Activated T-helper 1 cell treated with anti-CD3 and anti-CD28 coated beads, Interleukin-2, amount 50 U/mL, for 16 hours (primary cell): Measurements from ENCODE around the gene ING2.
"Not testable (repeated sequence)": the region's sequence is repeated elsewhere in the genome, so short reads cannot be mapped to it uniquely, and the experiment has no call there.

Experiments
- DNase-seq, 2 donors: peaks; one replicate each; pipeline ENCODE4 v3.0.0-alpha.2; 2020; ENCODE audit warnings: low read depth in 1 of 2, low spot score in 1 of 2

The ING2 gene

DNA sequence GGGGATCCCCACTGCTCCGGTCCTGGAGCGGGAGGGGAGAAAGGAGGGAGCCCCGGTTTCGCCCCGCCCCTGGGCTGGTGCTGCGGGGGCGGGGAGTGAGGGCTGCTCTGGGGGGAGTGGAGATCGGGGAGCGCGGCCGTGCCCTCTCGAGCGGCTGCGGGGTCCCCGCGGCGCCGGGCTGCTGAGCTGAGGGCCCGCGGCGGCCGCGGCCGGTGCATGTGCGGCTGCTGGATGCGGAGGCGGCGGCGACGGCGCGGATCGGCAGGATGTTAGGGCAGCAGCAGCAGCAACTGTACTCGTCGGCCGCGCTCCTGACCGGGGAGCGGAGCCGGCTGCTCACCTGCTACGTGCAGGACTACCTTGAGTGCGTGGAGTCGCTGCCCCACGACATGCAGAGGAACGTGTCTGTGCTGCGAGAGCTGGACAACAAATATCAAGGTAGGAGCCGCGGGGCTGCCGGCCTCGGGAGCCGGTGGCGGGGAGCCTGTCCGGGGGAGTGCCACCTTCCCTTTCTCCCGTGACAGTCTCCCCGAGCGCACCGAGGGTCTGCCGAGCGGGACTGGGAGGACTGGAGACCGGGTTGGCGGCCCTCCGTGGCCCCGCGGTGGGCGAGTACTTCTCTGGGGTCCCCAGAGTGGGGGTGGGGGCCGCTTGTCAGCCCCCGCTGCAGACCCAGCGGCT is at the start of gene ING2:
TSS of gene ING2 (plus strand) at position 129 of the 681 bp plus-strand sequence. CDS start at position 267, 138 bp downstream.
- DNase-seq = no peak

DNA sequence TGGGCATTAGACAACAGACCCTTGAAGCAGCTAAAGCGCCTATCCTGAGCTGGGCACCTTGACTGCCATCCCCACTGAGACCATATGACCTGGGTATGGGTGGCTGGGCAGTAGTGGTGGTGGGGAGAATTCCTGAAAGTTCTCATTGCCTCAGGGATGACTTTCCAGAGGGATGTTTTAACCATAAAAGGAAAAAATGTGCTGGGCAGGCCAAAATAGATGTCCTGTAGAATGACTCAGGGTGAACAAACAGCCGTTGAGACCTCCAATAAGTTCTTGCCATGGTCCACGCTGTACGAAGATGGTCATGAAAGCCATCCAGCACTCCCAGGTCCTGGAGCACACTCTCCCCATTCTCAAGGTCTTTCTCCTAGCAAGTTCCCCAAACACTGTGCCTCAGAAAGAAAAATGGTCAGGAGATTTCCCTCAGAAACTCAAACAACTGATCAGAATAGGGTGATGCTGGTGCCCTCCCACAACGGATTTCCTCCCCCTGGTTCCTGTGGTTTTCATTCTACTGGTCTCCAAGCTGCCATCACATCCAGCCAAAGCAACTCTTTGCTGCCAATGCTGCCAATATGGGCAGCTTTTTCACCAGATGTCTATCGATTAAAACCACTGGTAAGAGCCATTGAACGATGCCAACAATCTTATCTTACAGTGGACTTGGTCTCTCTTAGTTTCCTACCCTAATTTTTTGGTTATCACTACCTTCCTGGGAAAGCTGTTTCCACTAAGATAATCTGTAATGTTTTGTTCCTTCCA is 49.2 kb upstream of the ING2 start:
- DNase-seq = no peak

- no peak for DNase-seq
Measured at GRCh38 chr4:183458005-183458404, 46.9 kb upstream of the ING2 start.

DNA sequence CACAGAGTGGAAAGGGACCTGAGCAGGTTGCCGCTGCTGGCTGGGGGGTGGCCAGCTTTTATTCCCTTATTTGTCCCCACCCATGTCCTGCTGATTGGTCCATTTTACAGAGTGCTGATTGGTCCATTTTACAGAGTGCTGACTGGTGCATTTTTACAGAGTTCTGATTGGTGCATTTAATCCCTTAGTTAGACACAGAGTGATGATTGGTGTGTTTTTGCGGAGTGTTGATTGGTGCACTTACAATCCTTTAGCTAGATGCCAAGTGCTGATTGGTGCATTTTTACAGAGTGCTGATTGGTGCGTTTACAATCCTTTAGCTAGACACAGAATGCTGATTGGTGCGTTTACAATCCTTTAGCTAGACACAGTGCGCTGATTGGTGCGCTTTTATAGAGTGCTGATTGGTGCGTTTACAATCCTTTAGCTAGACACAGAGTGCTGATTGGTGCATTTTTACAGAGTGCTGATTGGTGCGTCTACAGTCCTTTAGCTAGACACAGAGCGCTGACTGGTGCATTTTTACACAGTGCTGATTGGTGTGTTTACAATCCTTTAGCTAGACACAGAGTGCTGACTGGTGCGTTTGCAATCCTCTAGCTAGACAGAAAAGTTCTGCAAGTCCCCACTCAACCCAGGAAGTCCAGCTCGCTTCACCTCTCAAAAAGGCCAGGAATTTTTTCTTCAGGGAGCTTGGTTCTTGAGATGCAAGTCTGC is 40.8 kb upstream of the ING2 start:
- DNase-seq = not testable (repeated sequence)

- DNase-seq = not testable (repeated sequence)
Measured at GRCh38 chr4:183465879-183466278, 39.0 kb upstream of the ING2 start.

GRCh38 chr4:183467246-183467645 is 37.6 kb upstream of the ING2 start:
- no peak for DNase-seq

DNA sequence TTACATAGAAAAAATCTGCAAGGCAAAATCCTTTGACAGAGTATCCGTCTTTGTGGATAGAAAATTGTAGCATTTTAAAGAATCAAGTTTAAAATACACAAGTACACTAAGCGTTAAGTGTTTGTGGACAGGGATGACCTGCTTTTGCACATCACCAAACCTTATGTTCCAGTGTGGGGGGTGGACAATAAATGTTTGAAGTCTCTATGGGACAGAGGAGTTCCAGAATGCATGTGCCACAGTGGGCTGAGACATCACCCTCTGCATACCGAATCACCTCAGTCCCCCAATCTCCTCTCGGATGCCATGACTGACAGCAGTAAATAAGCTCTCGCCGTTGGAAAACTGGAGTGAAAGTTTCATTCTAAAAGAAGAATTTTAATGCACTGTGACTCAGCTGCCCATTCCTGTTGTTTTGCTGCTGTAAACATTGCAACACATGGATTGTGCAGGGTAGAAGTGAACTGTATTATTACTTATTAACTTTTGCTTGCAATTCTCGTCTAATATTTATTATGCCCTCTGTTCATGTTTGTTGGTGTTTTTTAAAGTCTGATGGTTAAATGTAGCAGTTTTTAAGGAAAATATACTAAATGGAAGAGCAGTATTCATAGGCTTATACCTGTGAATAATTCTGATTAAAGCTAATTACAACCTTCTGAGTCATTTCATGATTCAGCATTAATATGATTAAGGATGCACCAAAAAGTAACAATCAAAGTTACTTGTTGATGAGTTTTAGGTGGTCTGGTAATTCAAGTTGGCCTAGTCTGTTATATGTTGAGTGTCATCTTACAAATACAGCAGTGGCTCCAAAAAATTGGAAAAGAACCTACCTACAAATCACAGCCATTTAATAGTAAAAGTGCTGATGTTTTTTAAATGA is 36.4 kb upstream of the ING2 start:
- no peak for DNase-seq

DNA sequence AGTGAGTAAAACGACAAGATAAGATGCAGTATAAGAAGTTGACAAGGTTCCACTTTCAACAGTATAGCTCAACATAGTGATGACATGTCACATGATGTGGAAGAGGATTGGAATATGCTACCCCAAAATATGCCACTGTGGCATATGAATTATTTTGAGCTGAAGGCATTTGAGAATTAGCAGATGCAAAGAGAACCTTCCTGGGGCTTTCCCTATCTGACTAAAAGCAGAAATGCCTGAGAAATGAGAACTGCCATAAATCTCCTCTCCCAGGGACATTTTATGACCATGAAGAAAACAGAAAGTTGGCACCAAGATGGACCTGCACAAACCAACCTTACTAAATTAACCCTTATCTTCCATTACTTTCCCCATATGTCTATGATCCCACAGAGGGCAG is 35.6 kb upstream of the ING2 start:
- no peak for DNase-seq

- no peak for DNase-seq
Measured at GRCh38 chr4:183469936-183470335, 34.9 kb upstream of the ING2 start.

DNA sequence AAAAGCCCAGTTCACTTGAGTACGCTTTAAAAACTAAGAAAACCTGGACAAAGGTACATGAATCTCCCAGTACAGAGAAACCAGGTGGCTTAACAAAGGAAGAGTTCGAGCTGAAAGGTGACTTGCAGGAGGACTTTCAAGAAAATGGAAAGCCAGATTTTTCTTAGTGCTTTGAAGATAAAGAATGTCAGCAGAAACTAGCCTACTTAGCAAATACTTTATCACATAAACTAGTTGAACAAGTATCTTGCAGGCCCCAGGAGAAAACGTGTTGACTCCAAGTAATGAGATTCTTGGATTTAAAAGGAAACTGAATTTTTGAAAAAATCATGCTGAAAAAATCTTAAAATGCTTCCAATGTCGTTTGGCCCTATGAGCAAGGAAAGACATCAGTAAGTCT is 34.0 kb upstream of the ING2 start:
- DNase-seq = no peak

DNA sequence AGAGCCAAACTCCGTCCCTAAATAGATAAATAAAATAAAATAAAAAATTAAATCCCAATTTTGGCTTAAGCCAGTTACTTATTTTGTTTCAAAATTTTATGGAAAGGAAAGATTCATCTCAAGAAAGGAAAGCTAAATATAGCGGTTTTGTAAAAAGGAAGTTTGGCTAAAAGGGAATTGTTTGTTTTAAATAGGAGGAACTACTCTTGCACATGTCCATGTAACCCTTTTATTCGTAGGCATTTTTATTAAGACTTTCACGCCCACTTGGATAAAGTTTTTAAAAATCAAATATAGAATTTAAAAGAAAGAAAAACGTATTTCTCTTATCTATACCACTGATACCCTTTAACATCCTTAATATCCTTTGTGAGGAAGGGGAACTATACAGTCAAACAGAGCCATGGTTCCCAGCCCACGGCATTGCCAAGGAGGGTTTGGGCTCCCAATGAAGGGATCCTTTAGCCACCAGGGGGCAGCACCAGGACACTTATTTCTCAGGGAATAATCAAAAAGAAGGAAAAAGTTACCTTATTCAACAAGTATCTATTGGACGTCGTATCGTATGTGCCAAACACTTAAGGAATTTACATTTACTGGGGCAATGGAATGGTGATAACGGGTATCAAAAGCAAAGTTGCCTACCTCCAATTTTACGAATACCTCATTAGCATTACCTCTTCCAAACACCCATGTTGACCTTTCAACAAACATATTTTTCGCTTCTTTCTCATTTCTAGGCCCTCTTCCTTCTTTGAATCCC is 32.7 kb upstream of the ING2 start:
- peak; percentile 61 to 82 for DNase-seq

DNA sequence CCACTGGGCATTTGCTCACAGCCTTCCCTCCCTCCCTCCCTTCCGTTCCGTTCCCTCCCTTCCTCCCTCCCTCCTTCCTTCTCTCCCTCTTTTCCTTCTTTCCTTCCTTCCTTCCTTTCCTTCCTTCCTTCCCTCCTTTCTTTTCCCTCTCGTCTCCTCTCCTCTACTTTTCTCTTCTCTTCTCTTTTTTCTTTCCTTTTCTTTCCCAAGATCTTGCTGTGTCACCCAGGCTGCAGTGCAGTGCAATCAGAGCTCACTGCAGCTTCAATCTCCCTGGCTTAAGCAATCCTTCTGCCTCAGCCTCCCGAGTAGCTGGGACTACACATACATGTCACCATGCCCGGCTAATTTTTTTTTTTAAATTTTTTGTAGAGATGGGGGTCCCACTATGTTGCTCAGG is 26.7 kb upstream of the ING2 start:
- DNase-seq = no peak

- DNase-seq = no peak
Measured at GRCh38 chr4:183478926-183479325, 25.9 kb upstream of the ING2 start.

GRCh38 chr4:183482515-183483095 is 22.3 kb upstream of the ING2 start:
- DNase-seq = not testable (repeated sequence)

GRCh38 chr4:183483997-183484396 is 20.9 kb upstream of the ING2 start:
- no peak for DNase-seq

GRCh38 chr4:183485411-183486160 is 19.3 kb upstream of the ING2 start:
- no peak for DNase-seq

- DNase-seq = no peak
Measured at GRCh38 chr4:183492791-183493222, 12.1 kb upstream of the ING2 start.

GRCh38 chr4:183493246-183493645 is 11.6 kb upstream of the ING2 start:
- no peak for DNase-seq

- DNase-seq = no peak
Measured at GRCh38 chr4:183495184-183495583, 9.7 kb upstream of the ING2 start.
